Dermis blood vessel endothelial cell (primary cell): ENCODE data around the gene FAM169A. TPM values are rescaled to one million over a fixed set of nuclear protein-coding genes. Genes with fewer than 3 reads are reported as not detected.
"Not testable (repeated sequence)": the region's sequence is repeated elsewhere in the genome, so short reads cannot be mapped to it uniquely, and the experiment has no call there.

Experiments
- DNase-seq: peaks from one replicate; pipeline ENCODE4 v3.0.0; 2010
- total RNA-seq: library from RNA; depleted of rRNA; stranded (reverse); fragments of >200 nt; gene quantifications from 2 replicates; pipeline ENCODE4 v1.2.3, GENCODE V29; 2014

FAM169A gene
- total RNA-seq, 1 donor from 2014 or later, result 4.9 TPM

GRCh38 chr5:74798977-74799911 is 66.9 kb downstream of the FAM169A start:
- no peak for DNase-seq

GRCh38 chr5:74791669-74792068 is 74.5 kb downstream of the FAM169A start:
- not testable (repeated sequence) for DNase-seq

- no peak for DNase-seq
Measured at GRCh38 chr5:74787424-74787823, 78.8 kb downstream of the FAM169A start.

- DNase-seq, result no peak
Measured at GRCh38 chr5:74786851-74787250, 79.3 kb downstream of the FAM169A start.

GRCh38 chr5:74778609-74779008 is 87.6 kb downstream of the FAM169A start:
- no peak for DNase-seq

- no peak for DNase-seq
Measured at GRCh38 chr5:74772359-74772758, 93.8 kb downstream of the FAM169A start.

- DNase-seq, result peak; percentile 58
Measured at GRCh38 chr5:74767579-74767913, 98.6 kb downstream of the FAM169A start.

GRCh38 chr5:74766849-74767578 is 99.2 kb downstream of the FAM169A start, which contains the start of the genes GFM2 and NSA2:
GFM2 (minus strand) TSS chr5:74767117; CDS start chr5:74763742, 3,375 bp downstream.
NSA2 (plus strand) TSS chr5:74767249; CDS start chr5:74767361, 112 bp downstream.
- DNase-seq, result peak; percentile 97

- peak; percentile 73 for DNase-seq
Measured at GRCh38 chr5:74766418-74766848, 99.8 kb downstream of the FAM169A start.

GRCh38 chr5:74765929-74766328 is 100.3 kb downstream of the FAM169A start:
- no peak for DNase-seq

- DNase-seq, result peak; percentile 46
Measured at GRCh38 chr5:74765201-74765600, 101.0 kb downstream of the FAM169A start.

- DNase-seq, result no peak
Measured at GRCh38 chr5:74763504-74763903, 102.7 kb downstream of the FAM169A start.

- peak; percentile 65 for DNase-seq
Measured at GRCh38 chr5:74762599-74762998, 103.6 kb downstream of the FAM169A start.

GRCh38 chr5:74761241-74761640 is 104.9 kb downstream of the FAM169A start:
- no peak for DNase-seq

GRCh38 chr5:74748742-74749141 is 117.4 kb downstream of the FAM169A start:
- DNase-seq, result not testable (repeated sequence)

GRCh38 chr5:74738406-74738805 is 127.8 kb downstream of the FAM169A start:
- no peak for DNase-seq

- no peak for DNase-seq
Measured at GRCh38 chr5:74736759-74737158, 129.4 kb downstream of the FAM169A start.

Other genes starting within 250 kb of the FAM169A start
- gene ENC1, start 225.7 kb downstream of the FAM169A start, total RNA-seq, result 26.2 and 32.2 TPM in 2 replicates
- 164 and 189 TPM in 2 replicates for gene HEXB, start 181.2 kb downstream of the FAM169A start, total RNA-seq
- 41.2 and 49.2 TPM in 2 replicates for gene GFM2, start 99.3 kb downstream of the FAM169A start, total RNA-seq
- gene NSA2, start 99.1 kb downstream of the FAM169A start, total RNA-seq, result 78.1 and 101 TPM in 2 replicates
- gene GCNT4, start 186.2 kb upstream of the FAM169A start, total RNA-seq, result 0.19 and 0.34 TPM in 2 replicates